HG03469 (cell line): ENCODE data around the gene MYO7A.
"Not testable (repeated sequence)": the region's sequence is repeated elsewhere in the genome, so short reads cannot be mapped to it uniquely, and the experiment has no call there.

Experiments used
- ATAC-seq: cut with Tn5 transposase; IDR thresholded peaks from one replicate; pipeline ENCODE4 v1.9.1; 2021; ENCODE audit warnings: mild to moderate bottlenecking, moderate library complexity, moderate number of reproducible peaks; ENCODE audit not compliant: unreplicated experiment

MYO7A gene

GRCh38 chr11:77092382-77092781 is 35.7 kb upstream of the MYO7A start:
- no peak for ATAC-seq

GRCh38 chr11:77093056-77093891 is 34.8 kb upstream of the MYO7A start:
- ATAC-seq, result no peak

- ATAC-seq, result no peak
Measured at GRCh38 chr11:77093987-77094840, 33.8 kb upstream of the MYO7A start.

GRCh38 chr11:77094841-77095365 is 33.1 kb upstream of the MYO7A start:
- no peak for ATAC-seq

- ATAC-seq, result no peak
Measured at GRCh38 chr11:77095551-77096490, 32.2 kb upstream of the MYO7A start.

- ATAC-seq, result no peak
Measured at GRCh38 chr11:77096591-77097019, 31.4 kb upstream of the MYO7A start.

- not testable (repeated sequence) for ATAC-seq
Measured at GRCh38 chr11:77097180-77097579, 30.9 kb upstream of the MYO7A start.

- ATAC-seq, result no peak
Measured at GRCh38 chr11:77100166-77101042, 27.6 kb upstream of the MYO7A start.

- ATAC-seq, result no peak
Measured at GRCh38 chr11:77101043-77101537, 27.0 kb upstream of the MYO7A start.

- no peak for ATAC-seq
Measured at GRCh38 chr11:77102246-77103210, 25.5 kb upstream of the MYO7A start, which contains the start of gene OMP. TSS of gene OMP (plus strand) at chr11:77102840. CDS start at chr11:77102840, 0 bp downstream.

GRCh38 chr11:77103319-77103718 is 24.7 kb upstream of the MYO7A start:
- no peak for ATAC-seq

GRCh38 chr11:77104727-77105126 is 23.3 kb upstream of the MYO7A start:
- no peak for ATAC-seq

GRCh38 chr11:77106321-77106720 is 21.7 kb upstream of the MYO7A start:
- no peak for ATAC-seq

- no peak for ATAC-seq
Measured at GRCh38 chr11:77106759-77107158, 21.3 kb upstream of the MYO7A start.

- no peak for ATAC-seq
Measured at GRCh38 chr11:77107950-77108349, 20.1 kb upstream of the MYO7A start.

- no peak for ATAC-seq
Measured at GRCh38 chr11:77108436-77108835, 19.6 kb upstream of the MYO7A start.

GRCh38 chr11:77109236-77110019 is 18.6 kb upstream of the MYO7A start:
- no peak for ATAC-seq
